NAMALWA (cell line): ENCODE measurements around the gene ATP5PB.
A peak's percentile ranks its signal among the peaks of the same experiment; 100 is the strongest.

Source experiments
- DNase-seq: peaks from one replicate; pipeline ENCODE4 v3.0.0-alpha.2; 2015; ENCODE audit warnings: low spot score

The ATP5PB gene

DNA sequence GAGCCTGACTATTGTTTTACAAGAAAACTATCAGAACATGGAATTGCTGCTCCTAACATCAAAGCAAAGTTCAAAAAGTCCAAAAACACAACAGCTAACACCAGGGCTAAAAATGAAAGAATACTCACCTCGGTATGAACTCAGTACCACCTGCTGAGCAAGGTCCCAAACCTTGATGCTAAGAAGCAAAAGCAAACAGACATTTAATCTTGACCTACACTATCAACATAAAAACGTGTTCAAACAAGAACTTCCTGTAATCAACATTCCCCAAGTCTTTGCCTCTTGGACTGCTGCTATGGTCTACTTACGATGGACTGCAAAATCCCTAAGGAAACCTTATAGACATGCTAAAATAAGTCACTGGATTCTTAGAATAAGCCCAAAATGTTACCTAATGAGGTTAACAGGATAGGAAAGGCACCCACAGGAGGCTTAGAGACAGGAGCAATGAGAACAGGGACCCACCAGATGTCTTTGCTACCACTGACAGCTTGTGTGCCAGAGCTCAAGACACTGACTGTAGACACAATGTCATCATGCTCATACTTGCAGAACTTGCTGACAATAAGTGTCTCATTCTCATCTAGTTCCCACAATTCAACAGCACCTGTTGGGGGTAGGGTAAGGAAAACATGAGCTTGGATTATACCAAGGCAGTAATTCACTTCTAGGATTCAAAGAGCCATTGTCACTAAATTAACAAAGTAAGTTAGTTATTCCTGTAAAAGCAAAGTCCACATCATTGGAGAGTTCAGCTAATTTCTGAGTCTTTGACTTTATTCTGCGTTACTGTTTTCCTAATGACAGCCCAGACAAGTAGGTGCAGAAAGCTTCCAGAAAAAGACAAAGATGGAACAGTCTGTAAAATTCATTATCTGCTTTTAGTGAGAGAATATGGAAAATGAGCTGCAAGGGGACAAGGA, 2.0 kb upstream of the ATP5PB start:
- DNase-seq = no peak

DNA sequence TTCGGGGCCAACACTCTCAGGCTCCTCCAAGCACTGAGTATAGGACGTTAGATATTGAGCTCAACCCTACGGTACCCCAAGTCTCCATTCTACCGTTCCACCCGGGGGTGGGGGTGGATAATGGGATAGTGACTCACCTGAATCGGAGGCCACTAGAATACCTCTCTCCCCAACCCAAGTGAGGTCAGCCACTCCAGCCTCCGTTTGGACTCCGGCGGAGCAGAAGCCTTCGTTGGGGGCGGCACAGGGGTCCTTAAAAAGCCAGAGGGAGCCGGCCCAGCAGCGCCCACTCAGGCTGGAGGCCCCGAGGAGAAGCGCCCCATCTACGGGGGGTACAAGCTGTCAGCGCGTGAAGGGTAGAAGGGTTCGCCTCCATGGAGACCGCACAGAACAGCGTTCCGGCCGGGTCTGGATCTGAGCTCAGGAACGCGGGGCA, 764 bp upstream of the ATP5PB start:
- peak; percentile 48 for DNase-seq

DNA sequence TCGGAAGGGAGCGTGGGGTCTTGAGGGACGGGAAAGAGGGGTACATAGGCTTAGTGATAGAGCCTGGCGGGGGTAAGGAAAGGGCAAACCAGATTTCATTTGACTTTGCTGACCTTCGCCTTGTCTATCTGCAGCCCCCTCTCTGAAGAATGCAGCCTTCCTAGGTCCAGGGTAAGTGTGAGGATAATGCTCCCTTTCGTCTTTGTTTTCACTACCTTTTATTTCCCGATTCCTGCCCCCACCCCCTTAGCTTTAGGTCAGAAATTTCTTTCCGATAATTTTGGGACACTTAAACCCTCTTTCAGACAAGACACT, 396 bp downstream of the ATP5PB start:
- DNase-seq = no peak

DNA sequence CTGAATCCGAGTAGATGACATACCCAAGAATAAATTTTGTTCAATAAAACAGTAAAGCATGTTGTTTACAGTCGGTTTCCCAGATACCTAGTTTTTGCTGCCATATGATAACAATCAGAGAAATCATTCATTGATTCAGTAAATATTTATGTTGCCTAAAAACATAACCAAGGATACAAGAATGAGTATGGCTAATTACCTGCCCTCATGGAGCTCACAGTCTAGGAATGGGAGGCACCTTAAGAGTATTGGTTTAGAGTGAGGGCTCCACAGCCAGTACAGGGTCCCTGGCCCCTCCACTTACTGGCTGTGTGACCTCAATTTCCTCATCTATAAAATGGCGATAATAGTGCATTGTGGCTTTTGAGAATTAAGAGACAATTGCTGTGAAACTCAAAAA, 921 bp downstream of the ATP5PB start:
- no peak for DNase-seq

DNA sequence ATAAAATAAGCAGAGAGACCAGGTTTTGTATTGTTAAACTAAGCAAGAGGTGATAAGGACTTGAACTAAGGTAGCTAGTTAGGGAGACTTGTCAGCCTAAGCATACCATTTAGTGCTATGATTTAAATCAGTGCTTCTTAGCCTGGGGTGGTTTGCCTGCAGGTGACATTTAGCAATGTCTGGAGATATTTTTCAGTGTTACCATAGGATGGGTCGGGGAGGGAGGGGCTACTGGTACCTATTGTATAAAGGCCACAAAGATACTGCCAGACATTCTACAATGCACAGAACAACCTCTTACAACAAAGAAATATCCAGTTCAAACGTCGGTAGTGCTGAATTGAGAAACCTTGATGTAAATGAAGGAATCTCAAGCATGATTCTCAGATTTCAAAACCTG, 3.3 kb downstream of the ATP5PB start:
- no peak for DNase-seq

DNA sequence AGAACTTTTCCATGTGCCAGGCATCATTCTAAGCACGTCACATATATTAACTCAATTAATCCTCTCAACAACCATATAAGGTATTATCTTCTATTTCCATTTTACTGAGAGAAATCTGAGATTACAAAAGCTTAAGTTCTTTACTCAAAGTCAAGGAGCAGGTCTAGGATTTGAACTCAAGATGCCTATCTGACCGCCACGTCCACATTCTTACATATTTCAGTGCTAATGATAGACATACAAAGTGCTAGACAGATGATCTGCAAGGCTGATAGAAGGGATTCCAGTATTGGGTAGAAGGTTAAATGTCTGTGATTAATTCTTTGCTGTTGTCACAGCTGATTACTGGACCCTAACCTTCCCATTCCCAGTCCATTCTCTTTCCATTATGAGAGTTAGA, 4.4 kb downstream of the ATP5PB start:
- DNase-seq = no peak

DNA sequence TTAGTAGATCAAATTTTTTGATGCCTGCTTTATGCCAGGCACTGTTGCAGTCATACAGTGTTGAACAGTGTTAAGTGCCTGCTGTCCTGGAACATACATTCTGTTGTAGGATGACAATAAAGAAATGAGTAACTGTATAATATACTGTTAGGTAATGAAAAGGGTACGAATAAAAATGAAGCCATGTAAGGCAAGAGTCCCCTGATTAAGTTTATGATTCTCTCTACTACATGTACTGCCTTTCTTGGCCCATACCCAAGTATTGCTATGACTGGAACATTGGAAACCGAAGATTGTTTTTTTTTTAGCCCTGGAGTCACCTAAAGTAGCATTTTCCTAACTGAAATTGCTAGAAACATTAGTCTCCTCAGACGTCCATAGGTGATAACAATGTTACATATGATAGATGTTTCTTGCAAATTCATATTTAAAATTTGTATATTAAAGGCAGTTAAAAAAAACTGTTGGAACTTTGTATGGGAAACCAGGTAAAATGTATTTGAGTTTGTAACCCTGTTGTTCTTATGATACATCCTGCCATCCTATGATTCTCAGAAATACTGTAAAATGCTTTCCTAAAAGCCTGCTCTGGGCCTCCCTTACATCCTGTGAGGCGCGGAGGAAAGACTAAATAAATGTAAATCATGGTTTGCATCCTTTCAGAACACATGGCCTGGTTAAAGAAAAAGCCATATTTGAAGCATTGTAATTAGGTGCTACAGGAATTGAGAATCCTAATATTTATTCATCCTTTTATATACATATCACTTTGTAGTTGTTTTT, 5.8 kb downstream of the ATP5PB start:
- no peak for DNase-seq

DNA sequence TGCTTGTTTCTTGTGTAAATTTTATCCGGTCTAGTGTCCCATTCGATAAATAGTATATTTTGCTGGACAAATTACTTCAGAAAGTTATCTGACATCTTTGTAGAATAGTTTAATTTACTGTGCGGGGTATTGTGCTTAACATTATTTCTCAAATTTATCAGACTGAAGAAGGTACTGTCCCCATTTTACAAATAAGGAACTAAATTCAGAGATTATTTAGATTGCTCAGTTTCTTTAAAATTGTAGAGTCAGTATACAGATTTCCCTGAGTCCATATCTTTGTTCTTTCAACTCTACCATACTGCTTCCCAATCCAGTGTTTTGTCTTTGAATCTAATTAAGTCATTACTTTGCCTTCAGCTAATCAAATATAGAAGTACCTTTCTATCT, 6.4 kb downstream of the ATP5PB start:
- DNase-seq = no peak

DNA sequence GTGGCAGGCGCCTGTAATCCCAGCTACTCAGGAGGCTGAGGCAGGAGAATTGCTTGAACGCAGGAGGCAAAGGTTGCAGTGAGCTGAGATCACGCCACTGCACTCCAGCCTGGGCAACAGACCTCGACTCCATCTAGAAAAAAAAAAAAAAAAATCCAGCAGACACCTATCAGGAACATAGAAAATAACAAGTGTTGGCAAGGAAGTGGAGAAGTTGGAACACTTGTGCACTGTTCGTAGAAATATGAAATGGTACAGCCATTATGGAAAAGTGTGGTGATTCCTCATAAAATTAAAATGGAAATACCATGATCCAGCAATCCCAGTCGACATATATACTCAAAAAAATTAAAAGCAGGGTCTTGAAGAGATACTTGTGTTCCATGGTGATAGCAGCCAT, 12.5 kb downstream of the ATP5PB start:
- DNase-seq = no peak

DNA sequence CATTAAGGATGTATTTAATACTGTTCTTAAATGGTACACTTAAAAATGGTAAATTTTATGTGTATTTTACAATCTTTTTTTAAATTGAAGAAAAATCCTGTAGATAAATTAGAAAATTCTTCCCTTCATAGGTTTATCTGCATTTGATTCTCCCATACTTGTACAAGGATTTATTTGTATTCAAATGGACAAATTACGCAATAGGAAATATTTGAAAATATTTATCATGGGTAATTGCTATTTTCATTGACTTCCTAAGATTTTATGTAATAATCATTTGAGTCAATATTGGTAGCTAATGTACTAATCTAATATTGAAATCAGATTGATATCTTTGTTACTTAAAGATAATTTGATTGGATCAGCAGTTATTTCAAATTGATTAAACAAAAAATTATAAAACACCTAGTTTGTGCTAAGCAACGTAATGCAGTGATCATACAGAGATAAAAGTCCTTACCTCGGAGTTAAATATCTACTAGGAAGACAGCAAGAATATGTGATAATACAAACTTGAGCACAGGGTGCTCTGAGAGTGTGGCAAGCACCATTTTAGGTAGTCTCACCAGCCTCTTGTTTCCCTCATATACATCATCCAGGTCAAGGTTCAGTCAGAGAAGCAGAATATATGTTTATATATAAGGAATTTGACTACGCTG, 13.2 kb downstream of the ATP5PB start:
- no peak for DNase-seq

DNA sequence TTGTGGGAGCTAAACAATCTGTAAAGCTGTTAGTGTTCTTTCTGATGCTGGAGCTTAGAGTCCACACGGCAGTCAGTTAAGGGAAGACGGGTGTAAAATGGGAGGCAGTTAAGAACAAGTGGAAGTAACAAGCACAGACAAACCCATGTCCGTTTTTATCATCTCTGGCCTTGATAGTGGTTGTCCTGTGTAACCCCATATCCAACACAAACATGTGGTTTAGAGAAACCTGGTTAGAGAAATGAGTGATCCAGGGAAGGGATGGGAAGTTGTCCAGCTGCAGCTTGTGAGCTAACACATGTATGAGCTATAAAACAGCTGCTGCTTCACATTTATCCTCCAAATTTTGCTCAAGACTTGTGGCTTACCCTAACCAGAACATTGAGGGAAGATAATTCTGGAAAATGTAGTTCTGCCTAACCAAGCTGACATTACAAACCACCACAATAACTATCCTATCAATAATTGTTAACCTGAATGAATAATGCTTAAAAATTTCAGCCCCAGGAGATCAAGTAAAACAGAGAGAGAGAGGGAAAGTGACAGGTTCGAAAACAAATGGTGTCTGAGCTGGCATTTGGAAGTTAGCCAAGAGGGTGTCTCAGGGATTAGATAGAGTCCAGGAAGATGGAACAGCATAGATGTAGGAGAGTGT, 13.9 kb downstream of the ATP5PB start:
- no peak for DNase-seq

DNA sequence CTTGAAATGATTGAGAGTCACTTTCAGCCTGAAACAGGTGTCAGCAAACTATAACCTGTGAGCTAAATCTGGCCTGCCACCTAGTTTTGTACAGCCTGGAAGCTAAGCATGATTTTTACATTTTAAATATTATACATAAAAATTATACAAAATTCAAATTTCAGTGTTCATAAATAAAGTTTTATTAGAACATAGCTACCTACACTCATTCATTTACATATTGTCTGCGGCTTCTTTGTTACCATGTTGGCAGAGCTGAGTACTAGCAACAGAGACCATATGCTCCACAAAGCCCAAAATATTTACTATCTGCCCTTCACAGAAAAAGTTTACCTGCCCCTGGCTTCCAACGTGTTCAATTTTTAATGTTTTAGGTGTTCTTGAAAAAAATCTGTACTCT, 16.5 kb downstream of the ATP5PB start:
- no peak for DNase-seq

DNA sequence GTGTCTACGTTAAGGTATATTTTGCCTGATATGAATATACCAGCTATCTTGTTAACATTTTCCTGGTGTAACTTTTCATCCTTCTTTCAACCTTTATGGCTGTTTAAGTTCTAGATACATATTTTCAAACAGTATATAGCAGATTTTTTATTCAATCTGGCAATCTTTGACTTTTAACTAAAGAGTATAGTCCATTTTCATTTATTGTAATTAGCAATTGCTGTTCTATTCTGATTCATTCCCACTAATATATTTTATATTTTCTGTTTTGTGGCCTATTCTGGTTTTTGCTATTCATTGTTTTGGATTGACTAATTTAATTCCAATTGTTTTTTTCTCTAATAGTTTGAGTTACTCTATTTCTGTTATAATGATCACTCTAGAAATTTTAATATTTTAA, 17.2 kb downstream of the ATP5PB start:
- no peak for DNase-seq

DNA sequence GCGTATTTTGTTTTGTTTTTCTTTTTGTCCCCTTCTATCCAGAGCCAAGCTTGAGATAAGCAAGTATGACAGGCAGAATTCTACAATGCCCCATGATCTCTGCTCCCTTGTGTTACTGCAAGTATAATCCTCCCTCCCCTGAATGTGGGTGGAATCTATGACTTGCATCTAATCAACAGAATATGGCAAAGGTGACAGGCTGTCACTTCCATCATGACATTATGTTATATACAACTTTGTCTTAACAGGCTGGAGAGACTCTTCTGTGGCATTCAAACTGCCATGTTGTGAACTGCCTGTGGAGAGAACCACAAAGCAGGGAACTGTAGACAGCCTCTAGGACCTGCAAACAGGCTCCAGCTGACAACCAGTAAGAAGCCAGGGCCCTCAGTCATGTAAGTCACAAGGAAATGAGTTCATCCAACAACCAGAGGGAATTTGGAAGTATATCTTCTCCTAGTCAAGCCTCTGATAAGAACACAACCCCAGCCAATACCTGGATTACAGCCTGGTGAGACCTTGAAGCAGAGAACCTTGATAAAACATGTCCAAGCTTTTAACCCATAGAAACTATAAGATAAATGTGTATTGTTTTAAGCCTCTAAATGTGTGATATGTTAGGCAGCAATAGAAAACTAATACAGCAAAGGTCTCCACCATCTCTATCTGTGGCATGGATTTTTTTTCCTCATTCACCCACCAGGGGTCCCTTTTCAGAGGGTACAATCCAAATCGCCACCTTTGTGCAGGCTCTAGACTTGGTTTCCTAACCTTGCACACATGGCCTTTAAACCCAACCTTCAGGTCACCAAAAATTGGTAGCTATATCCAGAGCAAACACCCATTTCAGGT, 18.8 kb downstream of the ATP5PB start:
- peak; percentile 28 for DNase-seq

DNA sequence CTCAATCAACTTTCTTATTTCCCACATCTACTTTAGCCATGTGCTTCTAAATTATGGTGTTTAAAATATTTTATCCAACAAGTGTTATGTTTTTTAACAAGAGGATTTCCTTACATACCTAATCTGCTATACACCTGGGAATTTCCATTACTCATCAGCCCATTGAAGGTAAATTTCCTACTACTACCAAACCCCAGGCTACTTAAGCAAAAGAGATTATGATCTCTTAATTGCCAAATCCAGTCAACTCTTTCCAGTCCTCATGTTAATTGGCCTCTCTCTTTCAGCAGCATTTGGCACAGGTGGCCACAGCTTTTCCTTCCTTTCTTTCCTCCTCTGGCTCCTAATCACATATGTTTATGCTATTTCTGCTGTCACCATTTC, 19.4 kb downstream of the ATP5PB start:
- DNase-seq = no peak

DNA sequence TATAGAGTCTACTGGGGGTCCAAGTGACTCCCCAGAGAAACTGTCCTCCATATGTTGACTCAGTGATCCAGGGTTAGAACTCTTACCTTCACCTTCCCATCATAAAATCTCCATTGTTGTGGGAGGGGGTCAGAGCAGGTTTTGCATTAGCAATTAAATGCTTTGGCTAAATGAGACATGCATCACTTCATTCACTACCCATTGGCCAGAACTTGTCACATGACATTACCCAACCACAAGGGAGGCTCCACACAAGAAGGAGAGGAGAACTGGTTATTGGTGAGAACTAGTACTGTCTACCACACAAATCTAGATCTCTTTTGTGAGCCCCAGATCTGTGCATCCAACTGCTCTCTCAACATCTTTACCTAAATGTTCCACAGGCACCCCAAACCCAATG, 20.3 kb downstream of the ATP5PB start:
- no peak for DNase-seq

DNA sequence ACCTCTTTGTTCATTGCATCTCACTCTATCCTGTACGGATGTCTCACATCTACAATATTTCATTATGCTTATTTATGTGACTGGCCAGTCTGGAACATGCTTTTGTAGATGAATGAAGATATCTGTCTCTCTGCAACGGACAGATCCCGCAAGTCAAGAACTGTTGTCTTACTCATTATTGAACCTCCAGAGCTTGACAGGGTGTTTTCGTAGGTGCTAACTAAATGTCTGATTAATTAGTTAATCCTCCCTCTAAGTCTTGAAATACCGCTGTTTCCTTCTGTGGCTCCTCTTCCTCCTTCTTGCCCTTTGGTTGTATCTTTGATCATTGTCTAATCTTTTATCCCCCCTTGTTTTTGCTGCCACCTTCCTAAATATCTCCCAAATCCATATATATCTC, 21.3 kb downstream of the ATP5PB start:
- no peak for DNase-seq

DNA sequence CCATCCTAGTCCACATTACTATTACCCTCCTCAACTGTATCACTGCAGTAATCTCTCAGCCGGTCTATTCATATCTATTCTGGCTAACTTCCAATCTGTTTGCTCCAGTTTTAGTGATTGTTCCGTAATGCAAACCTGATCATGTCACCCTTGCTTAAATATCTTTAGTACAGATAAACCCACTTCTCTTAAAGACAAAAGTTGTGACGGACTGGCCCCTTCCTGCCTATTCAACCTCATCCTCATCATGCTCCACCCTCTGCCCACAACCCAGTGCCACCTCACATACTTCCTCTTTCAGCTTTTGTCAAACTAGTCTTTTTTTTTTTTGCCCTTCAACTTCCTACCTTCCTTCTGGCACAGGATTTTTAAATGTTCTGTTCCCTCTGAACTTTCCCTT, 21.7 kb downstream of the ATP5PB start:
- DNase-seq = peak; percentile 65

DNA sequence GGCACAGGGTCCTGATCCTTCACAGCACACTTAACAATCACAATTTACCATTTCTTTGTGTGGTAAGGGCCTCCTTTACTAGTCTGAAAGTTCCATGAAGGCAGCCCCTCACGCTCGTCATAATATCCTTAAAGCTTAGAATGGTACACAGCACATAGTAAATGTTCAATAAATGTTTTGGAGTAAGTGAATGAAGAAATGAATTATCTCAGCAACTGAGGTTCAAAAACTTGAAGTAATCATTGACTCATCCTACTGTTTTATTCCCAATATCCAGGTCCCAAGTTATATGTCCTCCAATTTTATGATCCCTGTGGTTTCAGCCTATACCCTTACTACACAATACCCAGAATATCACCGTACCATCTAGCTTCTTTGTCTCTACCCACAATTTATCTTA, 22.3 kb downstream of the ATP5PB start:
- DNase-seq = no peak

DNA sequence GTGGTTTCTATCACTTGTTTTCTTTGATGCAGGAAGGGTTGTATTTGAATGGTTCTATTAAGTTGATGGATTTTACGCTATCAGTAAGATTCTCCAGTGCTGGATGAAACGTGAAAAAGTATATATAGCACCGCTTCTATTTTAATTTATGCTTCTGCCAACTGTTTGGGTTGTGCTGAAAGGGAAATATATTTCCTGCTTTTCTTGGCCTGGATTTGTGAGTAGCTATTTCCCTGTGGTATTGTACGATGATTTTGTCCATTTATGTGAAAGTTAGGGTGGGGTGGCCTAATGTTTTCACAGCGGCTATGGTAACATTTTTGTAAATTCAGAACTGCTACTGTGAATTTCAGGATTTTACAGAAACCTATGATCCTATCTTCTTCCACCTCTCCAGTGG, 24.8 kb downstream of the ATP5PB start:
- DNase-seq = no peak

DNA sequence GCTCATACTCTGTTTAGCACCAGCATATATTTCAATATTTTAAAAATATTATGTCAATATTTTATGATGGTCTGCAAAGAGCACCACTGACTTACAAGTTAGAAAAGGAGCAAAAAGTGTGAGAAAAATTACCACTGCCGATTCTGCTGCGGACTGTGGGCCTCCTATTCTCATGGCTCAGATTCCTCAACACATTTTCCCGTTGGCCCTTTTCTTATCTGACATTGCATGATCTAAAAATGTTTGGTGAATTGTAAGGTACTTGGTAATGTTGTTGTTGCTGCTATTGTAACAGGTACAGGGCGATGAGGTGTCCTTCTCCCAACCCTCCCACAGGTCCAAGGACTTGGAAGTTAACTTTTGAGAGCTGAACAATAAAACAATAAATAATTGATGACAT, 25.3 kb downstream of the ATP5PB start:
- DNase-seq = no peak

DNA sequence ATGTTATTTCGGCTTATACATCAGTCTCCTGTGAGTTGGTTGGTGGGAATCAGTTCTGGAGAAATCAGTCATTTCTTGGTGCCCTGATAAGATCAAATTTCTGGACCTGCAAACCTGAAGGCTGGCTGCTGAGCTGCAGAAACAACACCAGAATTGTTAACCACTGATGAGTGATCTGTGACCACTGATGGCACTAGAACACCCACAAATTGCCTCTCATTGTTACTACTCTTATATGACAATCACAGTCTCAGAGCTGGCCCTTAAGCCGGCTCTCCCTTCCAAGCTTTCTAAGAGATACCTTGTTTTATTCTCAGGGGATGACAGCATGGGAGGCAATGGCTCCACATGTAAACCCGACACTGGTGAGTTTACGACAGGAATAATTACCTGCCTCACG, 26.4 kb downstream of the ATP5PB start:
- no peak for DNase-seq
